ENCODE measurements around the gene CYP2F1.

- TF ChIP-seq CTCF (IDR thresholded peaks at IDR 0.05; ENCODE audit: insufficient read depth, low read length, poor library complexity, severe bottlenecking) = no peak
- no peak for TF ChIP-seq EZH2phosphoT487 (conservative IDR thresholded peaks at IDR 0.05; ENCODE audit: low read length)
Measured at GRCh38 chr19:41111296-41111695, 2.9 kb upstream of the CYP2F1 start.

Data from SU-DHL-6 (cell line).